T47D (cell line): ENCODE data around the gene HSPB7.
"Not testable (repeated sequence)": the region's sequence is repeated elsewhere in the genome, so short reads cannot be mapped to it uniquely, and the experiment has no call there.

ENCODE experiments used
- DNase-seq, 2 experiments: peaks; one replicate each; pipeline versions ENCODE4 v3.0.0 to v3.0.0-alpha.2; 2011 to 2012; ENCODE audit warnings: low read depth in 1 of 2, low spot score in 1 of 2
- JUND ChIP-seq: IDR thresholded peaks from 2 replicates; pipeline ENCODE4 v1.6.1; 2012; ENCODE audit warnings: low read depth
- in situ Hi-C: cut with HindIII; loops from 2 replicates; pipeline ENCODE4 v1.10.0; 2016; ENCODE audit warnings: low sequenced_read_pairs, low pct_unique_long_range_greater_than_20kb

Gene HSPB7

GRCh38 chr1:15988856-15989736 lies 28.7 kb downstream of the HSPB7 start:
- no peak for DNase-seq
- no peak for TF ChIP-seq JUND
- in situ Hi-C loops: no loop called here

GRCh38 chr1:15985611-15986297 lies 32.1 kb downstream of the HSPB7 start:
- no peak for TF ChIP-seq JUND
- in situ Hi-C loops: no loop called here
- no peak for DNase-seq

GRCh38 chr1:15983275-15983674 lies 34.6 kb downstream of the HSPB7 start:
- in situ Hi-C loops: no loop called here
- TF ChIP-seq JUND: no peak
- DNase-seq: no peak

GRCh38 chr1:15981679-15982078 lies 36.2 kb downstream of the HSPB7 start:
- in situ Hi-C loops: no loop called here
- no peak for TF ChIP-seq JUND
- DNase-seq: no peak

- in situ Hi-C loops, DNase-seq: not testable (repeated sequence)
Measured at GRCh38 chr1:15977947-15978346, 39.9 kb downstream of the HSPB7 start.

- peak; percentile 90 to 91 for DNase-seq
- no peak for TF ChIP-seq JUND
- in situ Hi-C loops: no loop called here
Measured at GRCh38 chr1:15975805-15976680, 41.8 kb downstream of the HSPB7 start, which contains the start of gene ZBTB17. TSS of gene ZBTB17 (minus strand) at chr1:15976101. CDS start at chr1:15948495, 27,606 bp downstream.

GRCh38 chr1:15975358-15975804 lies 42.5 kb downstream of the HSPB7 start:
- DNase-seq: peak in 1 of 2 experiments; percentile 30
- in situ Hi-C loops: no loop called here

GRCh38 chr1:15974855-15975254 lies 43.0 kb downstream of the HSPB7 start:
- DNase-seq: no peak
- in situ Hi-C loops: no loop called here
- TF ChIP-seq JUND: no peak

More at GRCh38 chr1:15975358-15975804, 42.5 kb downstream of the HSPB7 start:
- TF ChIP-seq JUND: no peak

- in situ Hi-C loops: no loop called here
- DNase-seq: no peak
- TF ChIP-seq JUND: no peak
Measured at GRCh38 chr1:15973772-15974171, 44.1 kb downstream of the HSPB7 start.

- in situ Hi-C loops: no loop called here
- no peak for DNase-seq
- no peak for TF ChIP-seq JUND
Measured at GRCh38 chr1:15972409-15972808, 45.4 kb downstream of the HSPB7 start.

- no peak for DNase-seq
- in situ Hi-C loops: no loop called here
- TF ChIP-seq JUND: no peak
Measured at GRCh38 chr1:15970911-15971310, 46.9 kb downstream of the HSPB7 start.

- no peak for DNase-seq
- no peak for TF ChIP-seq JUND
- in situ Hi-C loops: no loop called here
Measured at GRCh38 chr1:15969321-15969880, 48.4 kb downstream of the HSPB7 start.
